IMR-90 (cell line): ENCODE results near the gene KCNQ5. TPM values are rescaled to one million over a fixed set of nuclear protein-coding genes. Genes with fewer than 3 reads are reported as not detected.

Experiments
- ATAC-seq: fragments of 200-7000 bp; cut with Tn5 transposase; 2 replicates; pipeline ENCODE4 v1.9.1; 2020; ENCODE audit warnings: low read depth, mild to moderate bottlenecking, moderate library complexity
- BruUV-seq: library from RNA; stranded (reverse); fragments of 400-500 nt; replicated peaks from 2 replicates; lab custom pipeline; 2021; lab: Mats Ljungman, UMichigan
- CTCF ChIA-PET: fragments of 300-600 bp; formaldehyde crosslinking; extraction: SDS; loops from one replicate; lab custom pipeline; 2021; ENCODE audit warnings: antibody characterized with exemption; lab: Yijun Ruan, JAX
- POLR2A ChIA-PET: fragments of 300-600 bp; sonication (Branson Sonifier 250); formaldehyde crosslinking; loops from one replicate; lab custom pipeline; 2022; ENCODE audit warnings: antibody characterized with exemption; ENCODE audit not compliant: unreplicated experiment; lab: Charles Lee
- DNase-seq: peaks from one replicate; pipeline ENCODE4 v3.0.0; 2013
- H2AFZ ChIP-seq: replicated peaks from 2 replicates; pipeline ENCODE3; 2013; ENCODE audit warnings: low read length, mild to moderate bottlenecking; ENCODE audit not compliant: poor library complexity
- H2AK5ac ChIP-seq: 2 replicates; pipeline ENCODE4 v1.6.1; 2013; ENCODE audit warnings: low read depth, low read length, inconsistent platforms
- H2AK9ac ChIP-seq: replicated peaks from 2 replicates; pipeline ENCODE3; 2013; ENCODE audit warnings: mild to moderate bottlenecking, low read depth, low read length, moderate library complexity; ENCODE audit not compliant: poor library complexity
- H2BK120ac ChIP-seq: 2 replicates; pipeline ENCODE4 v1.6.1; 2013; ENCODE audit warnings: low read depth, low read length, inconsistent platforms
- H2BK15ac ChIP-seq: 3 replicates; pipeline ENCODE4 v1.6.1; 2013; ENCODE audit warnings: low read depth, low read length, inconsistent platforms
- H2BK20ac ChIP-seq: 2 replicates; pipeline ENCODE4 v1.6.1; 2013; ENCODE audit warnings: low read depth, mild to moderate bottlenecking, inconsistent platforms, low read length, moderate library complexity
- H2BK5ac ChIP-seq: 2 replicates; pipeline ENCODE4 v1.6.1; 2013; ENCODE audit warnings: mild to moderate bottlenecking, low read depth, low read length, inconsistent platforms; ENCODE audit not compliant: poor library complexity, severe bottlenecking
- H3K14ac ChIP-seq: replicated peaks from 2 replicates; pipeline ENCODE4 v1.6.1; 2013; ENCODE audit warnings: low read depth, low read length, inconsistent platforms
- H3K18ac ChIP-seq: 2 replicates; pipeline ENCODE4 v1.6.1; 2013; ENCODE audit warnings: low read depth, low read length, control low read depth
- H3K23ac ChIP-seq: 2 replicates; pipeline ENCODE4 v1.6.1; 2013; ENCODE audit warnings: low read depth, low read length, inconsistent platforms
- H3K27ac ChIP-seq: 2 replicates; pipeline ENCODE4 v1.5.1; 2013; ENCODE audit warnings: mild to moderate bottlenecking, control low read depth, low read length; ENCODE audit not compliant: insufficient read depth
- H3K27me3 ChIP-seq: 2 replicates; pipeline ENCODE4 v1.6.1; 2013; ENCODE audit warnings: low read length; ENCODE audit not compliant: control insufficient read depth, insufficient read depth
- H3K36me3 ChIP-seq: 2 replicates; pipeline ENCODE4 v1.6.1; 2013; ENCODE audit warnings: low read length, mixed read lengths; ENCODE audit not compliant: control insufficient read depth, insufficient read depth
- H3K4ac ChIP-seq: 2 replicates; pipeline ENCODE4 v1.6.1; 2013; ENCODE audit warnings: low read depth, low read length, inconsistent platforms
- H3K4me1 ChIP-seq: 2 replicates; pipeline ENCODE4 v1.6.1; 2013; ENCODE audit warnings: low read length, mixed read lengths; ENCODE audit not compliant: control insufficient read depth, insufficient read depth
- H3K4me2 ChIP-seq: 2 replicates; pipeline ENCODE4 v1.6.1; 2013; ENCODE audit warnings: low read depth, mild to moderate bottlenecking, control low read depth, low read length, moderate library complexity
- H3K4me3 ChIP-seq: 2 replicates; pipeline ENCODE4 v1.5.1; 2013; ENCODE audit warnings: low read depth, mild to moderate bottlenecking, control low read depth, low read length, moderate library complexity; ENCODE audit not compliant: insufficient read depth
- H3K56ac ChIP-seq: 2 replicates; pipeline ENCODE4 v1.6.1; 2013; ENCODE audit warnings: low read length, inconsistent platforms; ENCODE audit not compliant: insufficient read depth; ENCODE audit errors: extremely low read depth
- H3K79me1 ChIP-seq, 2 experiments: 2 replicates each; pipeline ENCODE4 v1.6.1; 2013; ENCODE audit warnings: low read length in 2 of 2, inconsistent platforms in 1 of 2, low read depth in 1 of 2
- H3K9ac ChIP-seq: 2 replicates; pipeline ENCODE4 v1.6.1; 2013; ENCODE audit warnings: low read depth, low read length, control low read depth
- H3K9me1 ChIP-seq: 2 replicates; pipeline ENCODE4 v1.6.1; 2013; ENCODE audit warnings: low read length, inconsistent platforms; ENCODE audit not compliant: insufficient read depth
- H3K9me3 ChIP-seq: 2 replicates; pipeline ENCODE4 v1.6.1; 2013; ENCODE audit warnings: low read length; ENCODE audit not compliant: control insufficient read depth, insufficient read depth
- H4K20me1 ChIP-seq: 2 replicates; pipeline ENCODE4 v1.6.1; 2013; ENCODE audit warnings: low read length, inconsistent platforms; ENCODE audit not compliant: insufficient read depth
- H4K5ac ChIP-seq: 2 replicates; pipeline ENCODE4 v1.6.1; 2013; ENCODE audit warnings: mild to moderate bottlenecking, low read depth, low read length, control low read depth
- H4K8ac ChIP-seq, 2 experiments: 2 replicates each; pipeline ENCODE4 v1.6.1; 2013; ENCODE audit warnings: low read depth in 2 of 2, low read length in 2 of 2, control low read depth in 1 of 2, inconsistent platforms in 1 of 2
- H4K91ac ChIP-seq: 2 replicates; pipeline ENCODE4 v1.6.1; 2013; ENCODE audit warnings: low read depth, low read length, inconsistent platforms; ENCODE audit not compliant: insufficient read depth
- BHLHE40 ChIP-seq: fragments of 150-350 bp; IDR thresholded peaks from 2 replicates; pipeline ENCODE4 v1.6.1; 2016; ENCODE audit warnings: mild to moderate bottlenecking, low read depth, low read length
- CEBPB ChIP-seq: IDR thresholded peaks from 2 replicates; pipeline ENCODE4 v1.6.1; 2012; ENCODE audit warnings: low read depth, low read length, improper control_type of control experiment
- CHD1 ChIP-seq: IDR thresholded peaks from 2 replicates; pipeline ENCODE4 v1.6.1; 2012; ENCODE audit warnings: low read depth, low read length, improper control_type of control experiment
- FOS ChIP-seq: fragments of 150-350 bp; IDR thresholded peaks from 2 replicates; pipeline ENCODE4 v1.6.1; 2016; ENCODE audit warnings: low read depth, low read length
- MAFK ChIP-seq: IDR thresholded peaks from 2 replicates; pipeline ENCODE4 v1.6.1; 2012; ENCODE audit warnings: low read depth, low read length, improper control_type of control experiment
- MAZ ChIP-seq: IDR thresholded peaks from 2 replicates; pipeline ENCODE4 v1.6.1; 2012; ENCODE audit warnings: low read depth, mild to moderate bottlenecking, low read length, improper control_type of control experiment, moderate library complexity, borderline replicate concordance
- MXI1 ChIP-seq: IDR thresholded peaks from 2 replicates; pipeline ENCODE4 v1.6.1; 2012; ENCODE audit warnings: low read depth, mild to moderate bottlenecking, low read length, moderate library complexity, borderline replicate concordance
- NFE2L2 ChIP-seq: fragments of 150-350 bp; IDR thresholded peaks from 2 replicates; pipeline ENCODE4 v1.6.1; 2016; ENCODE audit warnings: low read depth, mild to moderate bottlenecking, low read length
- POLR2A ChIP-seq: IDR thresholded peaks from 2 replicates; pipeline ENCODE4 v1.6.1; 2012; ENCODE audit warnings: mild to moderate bottlenecking, low read depth, low read length
- RAD21 ChIP-seq: IDR thresholded peaks from 2 replicates; pipeline ENCODE4 v1.6.1; 2012; ENCODE audit warnings: low read length, improper control_type of control experiment
- RCOR1 ChIP-seq: IDR thresholded peaks from 2 replicates; pipeline ENCODE4 v1.6.1; 2012; ENCODE audit warnings: mild to moderate bottlenecking, low read length, improper control_type of control experiment; ENCODE audit not compliant: insufficient replicate concordance
- RFX5 ChIP-seq: IDR thresholded peaks from 2 replicates; pipeline ENCODE4 v1.8.0; 2012; ENCODE audit warnings: low read depth, mild to moderate bottlenecking, low read length, moderate library complexity
- SMC3 ChIP-seq: fragments of 150-350 bp; IDR thresholded peaks from 2 replicates; pipeline ENCODE4 v1.6.1; 2016; ENCODE audit warnings: low read depth, mild to moderate bottlenecking, antibody characterized with exemption, low read length, moderate library complexity
- WGBS, 2 experiments: methylation state at CpG; one replicate each; pipeline versions ENCODE4 v1.1.5 to v1.1.7; 2013; ENCODE audit warnings: missing lambda C conversion rate in 2 of 2; ENCODE audit not compliant: insufficient read length in 1 of 2; ENCODE audit errors: extremely low coverage in 2 of 2; 5-methylcytosine and 5-hydroxymethylcytosine counted together
- dilution Hi-C: fragments of 300-500 bp; cut with HindIII; formaldehyde crosslinking; loops from one replicate; pipeline ENCODE4 v1.14.3; 2018; ENCODE audit warnings: low sequenced_read_pairs; ENCODE audit not compliant: unreplicated experiment
- in situ Hi-C: fragments of 300-500 bp; cut with MboI; formaldehyde crosslinking; loops from 3 replicates; pipeline ENCODE4 v1.14.3; 2019; ENCODE audit warnings: low sequenced_read_pairs, inconsistent platforms, mixed read lengths
- intact Hi-C: fragments of 100-400 bp; cut with micrococcal nuclease; formaldehyde crosslinking; loops from 2 replicates; pipeline ENCODE4 v1.10.0; 2022
- polyA plus RNA-seq, 3 experiments: library from polyadenylated mRNA; depleted of rRNA; stranded (reverse); fragments of >200 nt; gene quantifications; 2 replicates each; pipeline ENCODE4 v1.2.3, GENCODE V29; 2012; ENCODE audit warnings: low replicate concordance in 1 of 3
- total RNA-seq: library from RNA; depleted of rRNA; stranded (reverse); fragments of >200 nt; gene quantifications from 2 replicates; pipeline ENCODE4 v1.2.3, GENCODE V29; 2012
- TF ChIP-seq, protein P1 (sequence below): conservative IDR thresholded peaks from 2 replicates; pipeline ENCODE4 v1.5.1; 2012; ENCODE audit warnings: mild to moderate bottlenecking, low read depth, low read length, improper control_type of control experiment
- TF ChIP-seq, protein P2 (sequence below): fragments of 150-350 bp; IDR thresholded peaks from 2 replicates; pipeline ENCODE4 v1.6.1; 2017; ENCODE audit warnings: mild to moderate bottlenecking, antibody characterized with exemption, low read length, low read depth
- TF ChIP-seq, protein P3 (sequence below): fragments of 150-350 bp; IDR thresholded peaks from 2 replicates; pipeline ENCODE4 v1.6.1; 2016; ENCODE audit warnings: low read depth, mild to moderate bottlenecking, low read length, moderate library complexity, borderline replicate concordance

KCNQ5 gene
- total and polyA plus RNA-seq, 2 of the 4 experiments (the other 2 are of a cell fraction) = 0.75 to 1.3 TPM

DNA sequence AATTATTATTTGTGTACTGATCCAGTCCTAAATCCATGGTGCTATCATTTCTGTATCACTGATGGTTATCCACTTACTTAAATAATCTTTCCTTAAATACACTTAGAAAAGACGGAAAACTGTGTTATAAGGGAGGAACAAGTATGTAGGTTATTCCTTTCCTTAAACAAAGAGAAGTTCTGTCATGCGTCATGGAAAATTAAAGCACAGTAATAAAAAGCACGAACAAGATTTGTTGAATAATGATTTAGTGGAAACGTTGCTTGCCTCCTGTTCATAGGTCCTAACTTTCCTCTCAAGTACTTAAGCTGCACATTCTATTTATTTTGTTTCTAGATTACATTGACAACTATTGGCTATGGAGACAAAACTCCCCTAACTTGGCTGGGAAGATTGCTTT is 483.1 kb downstream of the KCNQ5 start:
- H3K4ac ChIP-seq = no peak overlapping the region
- no peak overlapping the region for H3K4me3 ChIP-seq
- H2AFZ ChIP-seq = no peak overlapping the region
- H4K5ac ChIP-seq = no peak overlapping the region
- H4K91ac ChIP-seq = no peak overlapping the region
- H3K27me3 ChIP-seq = no peaks in the 10 kb centered on the region
- H3K4me1 ChIP-seq = no peaks in the 10 kb centered on the region
- no peaks in the 10 kb centered on the region for H3K9me1 ChIP-seq
- no peak overlapping the region for H3K18ac ChIP-seq
- no peak overlapping the region for H2BK120ac ChIP-seq
- ATAC-seq = no peak
- H3K14ac ChIP-seq = no peak overlapping the region
- H3K79me1 ChIP-seq = no peaks in the 10 kb centered on the region
- TF ChIP-seq SMC3 = no peak
- TF ChIP-seq BHLHE40 = no peak
- TF ChIP-seq RCOR1 = no peak
- TF ChIP-seq POLR2A = no peak
- TF ChIP-seq MXI1 = no peak
- TF ChIP-seq CEBPB = no peak
- no peak for TF ChIP-seq MAZ
- TF ChIP-seq CHD1 = no peak
- TF ChIP-seq MAFK = no peak
- TF ChIP-seq FOS = no peak
- TF ChIP-seq, protein P1, sequence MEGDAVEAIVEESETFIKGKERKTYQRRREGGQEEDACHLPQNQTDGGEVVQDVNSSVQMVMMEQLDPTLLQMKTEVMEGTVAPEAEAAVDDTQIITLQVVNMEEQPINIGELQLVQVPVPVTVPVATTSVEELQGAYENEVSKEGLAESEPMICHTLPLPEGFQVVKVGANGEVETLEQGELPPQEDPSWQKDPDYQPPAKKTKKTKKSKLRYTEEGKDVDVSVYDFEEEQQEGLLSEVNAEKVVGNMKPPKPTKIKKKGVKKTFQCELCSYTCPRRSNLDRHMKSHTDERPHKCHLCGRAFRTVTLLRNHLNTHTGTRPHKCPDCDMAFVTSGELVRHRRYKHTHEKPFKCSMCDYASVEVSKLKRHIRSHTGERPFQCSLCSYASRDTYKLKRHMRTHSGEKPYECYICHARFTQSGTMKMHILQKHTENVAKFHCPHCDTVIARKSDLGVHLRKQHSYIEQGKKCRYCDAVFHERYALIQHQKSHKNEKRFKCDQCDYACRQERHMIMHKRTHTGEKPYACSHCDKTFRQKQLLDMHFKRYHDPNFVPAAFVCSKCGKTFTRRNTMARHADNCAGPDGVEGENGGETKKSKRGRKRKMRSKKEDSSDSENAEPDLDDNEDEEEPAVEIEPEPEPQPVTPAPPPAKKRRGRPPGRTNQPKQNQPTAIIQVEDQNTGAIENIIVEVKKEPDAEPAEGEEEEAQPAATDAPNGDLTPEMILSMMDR = no peak
- TF ChIP-seq, protein P2, sequence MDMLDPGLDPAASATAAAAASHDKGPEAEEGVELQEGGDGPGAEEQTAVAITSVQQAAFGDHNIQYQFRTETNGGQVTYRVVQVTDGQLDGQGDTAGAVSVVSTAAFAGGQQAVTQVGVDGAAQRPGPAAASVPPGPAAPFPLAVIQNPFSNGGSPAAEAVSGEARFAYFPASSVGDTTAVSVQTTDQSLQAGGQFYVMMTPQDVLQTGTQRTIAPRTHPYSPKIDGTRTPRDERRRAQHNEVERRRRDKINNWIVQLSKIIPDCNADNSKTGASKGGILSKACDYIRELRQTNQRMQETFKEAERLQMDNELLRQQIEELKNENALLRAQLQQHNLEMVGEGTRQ = no peak
- TF ChIP-seq RAD21 = no peak
- no peak for TF ChIP-seq RFX5
- no peak for TF ChIP-seq NFE2L2
- TF ChIP-seq, protein P3, sequence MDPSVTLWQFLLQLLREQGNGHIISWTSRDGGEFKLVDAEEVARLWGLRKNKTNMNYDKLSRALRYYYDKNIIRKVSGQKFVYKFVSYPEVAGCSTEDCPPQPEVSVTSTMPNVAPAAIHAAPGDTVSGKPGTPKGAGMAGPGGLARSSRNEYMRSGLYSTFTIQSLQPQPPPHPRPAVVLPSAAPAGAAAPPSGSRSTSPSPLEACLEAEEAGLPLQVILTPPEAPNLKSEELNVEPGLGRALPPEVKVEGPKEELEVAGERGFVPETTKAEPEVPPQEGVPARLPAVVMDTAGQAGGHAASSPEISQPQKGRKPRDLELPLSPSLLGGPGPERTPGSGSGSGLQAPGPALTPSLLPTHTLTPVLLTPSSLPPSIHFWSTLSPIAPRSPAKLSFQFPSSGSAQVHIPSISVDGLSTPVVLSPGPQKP = no peak
- H3K56ac ChIP-seq = no peak overlapping the region
- H3K27ac ChIP-seq = no peak overlapping the region
- no peak for DNase-seq
- BruUV-seq = no TSS peak
- H2AK9ac ChIP-seq = no peak overlapping the region
- no peaks in the 10 kb centered on the region for H3K36me3 ChIP-seq
- no peak overlapping the region for H2AK5ac ChIP-seq
- H4K20me1 ChIP-seq = no peaks in the 10 kb centered on the region
- dilution Hi-C loops (no loop called here), in situ Hi-C loops (no loop called here), intact Hi-C loops (no loop called here)
- H2BK15ac ChIP-seq = no peak overlapping the region
- no peak overlapping the region for H3K23ac ChIP-seq
- H2BK20ac ChIP-seq = no peak overlapping the region
- WGBS, 2 experiments = no CpG with 5 or more reads among the region's 4 CpGs
- H3K4me2 ChIP-seq = no peak overlapping the region
- H3K9ac ChIP-seq = no peak overlapping the region
- ChIA-PET POLR2A (no interaction called here), CTCF (no interaction called here)
- H4K8ac ChIP-seq = no peak overlapping the region
- H2BK5ac ChIP-seq = no peak overlapping the region
- no peaks in the 10 kb centered on the region for H3K9me3 ChIP-seq
